Fibroblast of skin of back (primary cell): ENCODE measurements around the gene SMTNL2.

ENCODE experiments used
- DNase-seq: peaks from one replicate; pipeline ENCODE4 v3.0.0-alpha.2; 2013

The SMTNL2 gene

DNA sequence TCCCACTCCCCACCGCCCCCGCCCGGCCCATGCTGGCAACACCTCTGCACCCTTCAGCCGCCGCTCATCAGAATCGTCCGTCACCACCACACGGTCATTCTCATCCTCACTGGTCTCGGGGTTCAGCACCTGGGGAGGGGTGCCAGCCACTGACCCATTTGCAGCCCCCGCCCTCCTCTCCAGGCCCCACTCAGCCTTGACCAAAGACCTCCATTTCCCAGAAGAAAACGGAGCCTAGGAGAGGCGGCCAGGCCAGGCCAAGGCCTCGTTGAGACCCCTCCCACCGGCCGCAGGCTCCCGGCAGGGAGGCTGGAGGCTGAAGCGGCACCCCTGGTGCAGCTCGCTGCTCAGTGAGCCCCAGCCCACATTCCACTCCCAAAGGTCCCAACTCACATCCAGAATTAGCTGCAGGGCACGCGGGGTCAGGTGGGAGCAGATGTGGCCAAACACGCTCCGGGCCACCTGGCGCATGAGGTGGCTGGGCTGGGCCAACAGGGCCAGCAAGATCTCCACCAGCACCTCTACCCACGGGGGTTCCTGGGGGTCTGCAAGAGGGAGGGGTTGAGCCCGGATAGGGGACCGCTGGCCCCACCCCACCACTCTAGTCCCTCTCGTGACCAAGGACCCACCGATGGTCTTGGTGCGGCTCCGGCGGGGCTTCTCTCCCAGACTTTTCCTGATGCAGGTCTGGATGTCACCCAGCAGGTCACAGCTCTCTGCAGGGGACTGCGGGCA is 38.9 kb upstream of the SMTNL2 start:
- no peak for DNase-seq

DNA sequence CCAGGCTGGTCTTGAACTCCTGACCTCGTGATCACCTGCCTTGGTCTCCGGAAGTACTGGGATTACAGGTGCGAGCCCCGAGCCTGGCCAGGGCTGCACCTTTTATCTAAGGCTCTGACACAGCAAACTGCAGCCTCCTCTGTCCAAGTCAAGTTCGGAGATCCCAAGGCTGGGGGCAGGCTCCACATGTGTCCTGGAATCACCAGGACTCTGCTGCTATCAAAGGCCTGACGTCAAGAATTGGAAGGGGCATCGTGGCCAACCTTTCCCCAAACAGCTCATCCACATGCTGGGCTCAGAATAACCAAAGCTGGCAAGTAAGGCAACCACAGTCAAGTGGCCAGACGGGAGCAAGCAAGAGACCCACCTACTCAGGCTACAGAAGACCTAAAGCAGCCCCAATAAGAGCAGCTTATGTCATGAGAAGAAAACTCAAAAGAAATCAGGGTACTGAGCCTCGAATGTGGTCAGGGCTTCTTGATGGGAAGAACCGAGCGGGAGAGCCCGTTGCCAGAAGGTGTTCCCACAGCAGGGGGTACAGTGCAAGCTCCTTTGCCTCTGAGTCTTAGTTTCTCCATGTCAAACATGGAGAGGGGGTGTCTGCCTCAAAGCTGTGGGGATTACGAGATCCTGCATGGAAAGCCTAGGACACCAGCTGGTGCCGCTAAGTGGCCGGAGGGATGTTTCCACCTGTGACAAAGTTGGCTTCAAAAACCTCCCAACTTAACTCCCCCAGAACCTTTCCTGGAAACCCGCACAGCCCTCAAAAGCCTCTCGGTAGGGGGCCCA is 37.0 kb upstream of the SMTNL2 start:
- no peak for DNase-seq

DNA sequence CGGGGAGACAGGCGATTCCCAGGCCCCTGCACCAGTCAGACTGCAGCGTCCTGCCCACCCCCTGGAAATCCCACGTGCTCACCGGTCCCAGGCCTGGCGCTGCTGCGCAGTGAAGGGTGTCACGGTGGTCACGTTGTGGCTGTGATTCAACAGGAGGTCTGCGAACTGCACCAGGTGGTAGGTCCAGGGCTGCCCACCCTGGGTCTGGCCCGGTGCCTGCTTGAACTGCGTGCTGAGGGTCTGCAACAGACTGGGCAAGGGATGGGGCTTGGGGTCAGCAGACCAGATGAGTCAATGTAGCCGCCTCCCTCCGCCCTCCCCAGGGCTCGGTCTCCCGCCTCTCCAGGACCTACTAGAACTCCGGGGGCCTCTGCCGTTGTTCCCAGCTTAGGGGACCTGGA is 36.3 kb upstream of the SMTNL2 start:
- no peak for DNase-seq

DNA sequence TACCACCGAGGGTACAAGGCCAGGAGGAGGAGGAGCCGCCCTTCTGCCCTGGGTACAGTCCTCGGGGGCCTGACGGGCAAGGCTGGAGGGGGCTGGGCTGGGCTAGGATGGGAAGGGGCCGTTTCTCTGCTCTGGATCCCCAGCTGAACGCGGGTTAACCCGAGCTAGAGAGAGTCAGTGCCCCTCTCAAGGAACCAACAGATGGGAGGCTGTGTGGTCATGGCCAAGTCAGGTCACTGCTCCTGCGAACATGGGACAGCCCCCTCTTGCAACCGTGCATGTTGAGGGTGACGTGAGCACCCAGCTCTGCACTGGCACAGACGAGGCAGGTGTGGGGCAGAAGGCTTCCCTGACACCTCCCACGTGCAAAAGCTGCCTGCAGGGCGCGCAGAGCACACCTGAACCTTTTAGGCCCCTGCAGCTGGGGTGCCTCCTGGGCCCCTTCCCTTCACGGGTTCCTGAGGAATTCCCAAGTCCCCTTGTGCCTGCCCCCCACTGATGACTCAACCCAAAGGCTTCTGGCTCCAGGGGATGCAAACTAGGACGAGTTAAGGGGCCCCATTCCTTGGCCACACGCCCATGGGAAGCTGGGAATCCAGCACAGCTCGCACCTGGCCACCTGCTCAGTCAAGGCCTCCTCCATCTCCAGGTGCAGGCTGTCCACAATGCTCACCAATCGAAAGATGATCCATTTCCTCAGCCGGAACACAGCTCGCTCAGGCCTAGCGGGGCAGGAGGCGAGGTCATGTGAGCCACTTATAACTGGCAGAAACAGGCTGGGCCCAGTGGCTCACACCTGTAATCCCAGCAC is 35.4 kb upstream of the SMTNL2 start:
- no peak for DNase-seq

DNA sequence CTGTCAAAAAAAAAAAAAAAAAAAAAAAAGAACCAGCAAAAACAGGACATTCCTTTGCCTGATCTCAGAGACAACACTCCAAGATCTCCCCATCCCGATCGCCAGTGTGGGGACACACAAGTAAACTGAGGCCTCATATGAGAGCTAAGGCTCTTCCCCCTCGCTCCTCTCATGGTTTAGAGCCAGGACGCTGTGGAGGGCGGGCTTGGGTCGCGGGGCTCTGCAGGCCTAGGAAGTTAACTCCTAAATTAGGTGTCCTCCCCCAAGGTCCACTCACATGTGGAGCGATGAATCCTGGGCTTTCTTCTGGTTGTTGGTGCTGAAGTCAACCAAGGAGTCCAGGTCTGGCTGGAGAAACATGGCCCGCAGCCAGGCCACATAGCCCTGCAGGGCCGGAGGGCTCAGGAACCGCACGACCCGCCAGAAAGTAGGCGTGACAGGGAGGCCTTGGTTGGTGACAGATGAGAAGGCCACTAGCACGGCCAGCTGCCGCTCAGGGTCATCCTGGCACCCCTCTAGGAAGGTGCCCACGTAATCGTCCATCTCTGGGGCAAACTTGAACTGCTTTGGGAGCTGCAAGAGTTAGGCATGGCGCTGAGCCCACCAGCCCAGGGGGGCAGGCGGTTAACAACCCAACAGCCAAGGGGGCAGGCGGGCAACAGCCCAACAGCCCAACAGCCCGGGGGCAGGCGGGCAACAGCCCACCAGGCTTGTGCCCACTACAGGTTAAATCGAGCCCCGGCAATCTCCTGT is 34.4 kb upstream of the SMTNL2 start:
- no peak for DNase-seq

DNA sequence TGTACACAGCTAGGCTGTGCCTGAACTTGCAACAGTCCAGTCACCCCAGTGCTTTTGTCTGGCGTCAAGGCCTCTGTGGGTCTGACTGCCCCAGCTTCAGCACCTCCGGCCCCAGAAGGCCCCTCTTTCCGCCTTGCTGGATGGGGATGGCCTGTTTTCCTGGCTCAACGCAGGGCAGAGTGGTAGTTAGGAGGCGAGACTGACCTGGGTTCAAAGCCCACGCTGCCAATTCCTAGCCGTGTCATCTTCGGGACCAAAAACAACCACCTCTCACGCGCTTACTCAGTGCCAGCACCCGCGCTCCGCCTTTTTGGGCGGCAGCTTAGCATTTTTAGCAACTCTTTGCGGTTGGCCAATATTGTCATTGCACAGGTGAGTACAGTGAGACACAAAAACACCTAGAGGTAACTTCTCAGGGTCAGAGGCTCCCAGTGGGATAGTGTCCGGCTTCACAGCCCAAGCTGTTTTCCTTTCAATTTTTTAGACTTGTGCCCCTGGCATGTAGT is 33.7 kb upstream of the SMTNL2 start:
- no peak for DNase-seq

DNA sequence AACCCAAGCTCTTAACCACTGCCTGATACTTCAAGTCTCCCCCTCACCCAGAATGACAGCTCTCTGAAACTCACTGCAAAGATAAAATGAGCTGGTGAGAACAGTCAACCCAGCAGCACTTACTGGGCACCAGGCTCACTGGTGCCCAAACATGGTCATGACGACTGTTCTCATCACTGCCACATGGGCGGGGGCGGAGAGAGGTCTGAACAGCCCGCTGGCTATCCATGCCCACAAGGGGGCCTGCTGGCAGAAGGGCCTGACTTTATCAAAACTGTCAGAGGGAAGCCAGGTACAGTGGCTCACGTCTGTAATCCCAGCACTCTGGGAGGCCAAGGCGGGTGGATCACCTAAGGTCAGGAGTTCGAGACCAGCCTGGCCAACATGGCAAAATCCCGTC is 33.2 kb upstream of the SMTNL2 start:
- no peak for DNase-seq

DNA sequence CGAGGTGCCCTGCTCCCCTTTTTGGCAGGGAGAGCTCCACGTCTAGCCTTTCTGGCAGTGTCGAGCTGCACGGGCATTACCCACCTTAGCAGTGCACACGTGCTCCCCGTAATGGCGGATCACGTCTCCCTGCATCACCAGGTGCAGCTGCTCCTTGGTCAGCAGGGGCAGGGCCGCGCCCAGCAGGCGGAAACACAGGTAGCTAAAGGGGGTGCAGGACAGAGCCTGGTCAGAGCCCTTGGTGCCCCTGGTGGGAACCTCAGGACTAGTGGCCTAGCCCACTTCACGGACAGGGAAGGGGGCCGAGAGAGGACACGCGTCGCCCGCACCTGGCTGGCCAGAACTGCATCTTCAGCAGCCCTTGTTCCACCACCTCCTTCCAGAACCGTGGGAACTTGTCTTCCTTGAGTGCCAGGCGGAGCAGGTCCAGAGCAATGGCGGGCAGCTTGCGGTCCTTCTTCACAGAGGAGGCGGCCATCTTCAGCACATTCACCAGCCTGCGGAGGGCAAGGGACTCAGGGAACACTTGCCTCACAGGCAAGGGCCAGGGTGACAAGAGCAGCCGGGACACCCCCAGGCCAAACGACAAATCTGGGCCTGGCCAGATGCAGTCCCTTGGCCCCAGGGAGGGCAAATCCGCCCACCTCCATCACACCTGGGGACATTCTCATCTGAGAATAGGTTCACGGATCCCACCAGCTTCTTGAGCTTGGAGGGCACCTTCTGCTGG is 32.4 kb upstream of the SMTNL2 start:
- no peak for DNase-seq

DNA sequence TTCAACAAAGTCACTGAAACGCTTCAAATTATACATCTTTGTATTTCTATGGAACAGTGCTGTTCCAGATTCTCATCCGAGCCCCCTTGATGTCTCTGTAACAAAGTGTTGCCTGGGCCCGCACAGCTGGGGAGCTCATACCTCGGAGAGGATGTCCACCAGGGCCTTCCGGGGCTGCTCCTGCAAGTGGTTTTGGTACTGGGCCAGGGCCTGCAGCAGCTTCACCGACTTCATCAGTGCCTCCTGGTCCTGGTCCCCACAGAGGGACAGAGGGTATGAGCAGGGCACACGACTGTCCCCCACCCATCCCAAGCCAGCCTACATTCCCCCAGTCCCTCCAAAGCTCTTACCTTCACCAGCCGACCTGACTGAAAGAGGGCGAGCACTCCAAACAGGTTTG is 30.7 kb upstream of the SMTNL2 start:
- DNase-seq: no peak

DNA sequence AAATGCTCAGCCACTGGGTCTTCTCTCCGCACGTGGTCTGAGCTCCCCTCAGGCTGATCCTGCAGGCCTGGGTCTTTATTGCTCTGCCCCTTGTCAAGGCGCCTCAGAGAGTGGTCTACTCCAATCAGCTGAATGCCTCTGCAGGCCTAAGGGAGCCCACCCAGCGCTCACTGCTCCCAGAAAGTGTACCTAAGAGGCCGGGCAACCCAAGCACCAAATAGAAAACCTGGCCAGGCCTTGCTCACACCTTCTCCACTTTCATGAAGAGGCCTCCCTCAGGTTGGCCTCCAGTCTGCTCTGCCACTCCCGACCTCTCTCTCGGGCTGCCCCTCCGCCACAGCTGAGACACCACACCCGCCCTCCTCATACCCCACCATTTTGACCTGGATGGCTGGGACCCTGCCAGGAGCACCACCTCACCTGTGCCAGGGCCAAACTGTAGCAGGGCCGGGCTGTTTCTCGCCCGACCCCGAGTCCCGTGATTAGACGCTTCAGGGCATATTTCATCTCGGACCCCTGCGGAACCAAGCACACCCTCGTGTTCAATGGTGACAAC is 29.8 kb upstream of the SMTNL2 start:
- no peak for DNase-seq

DNA sequence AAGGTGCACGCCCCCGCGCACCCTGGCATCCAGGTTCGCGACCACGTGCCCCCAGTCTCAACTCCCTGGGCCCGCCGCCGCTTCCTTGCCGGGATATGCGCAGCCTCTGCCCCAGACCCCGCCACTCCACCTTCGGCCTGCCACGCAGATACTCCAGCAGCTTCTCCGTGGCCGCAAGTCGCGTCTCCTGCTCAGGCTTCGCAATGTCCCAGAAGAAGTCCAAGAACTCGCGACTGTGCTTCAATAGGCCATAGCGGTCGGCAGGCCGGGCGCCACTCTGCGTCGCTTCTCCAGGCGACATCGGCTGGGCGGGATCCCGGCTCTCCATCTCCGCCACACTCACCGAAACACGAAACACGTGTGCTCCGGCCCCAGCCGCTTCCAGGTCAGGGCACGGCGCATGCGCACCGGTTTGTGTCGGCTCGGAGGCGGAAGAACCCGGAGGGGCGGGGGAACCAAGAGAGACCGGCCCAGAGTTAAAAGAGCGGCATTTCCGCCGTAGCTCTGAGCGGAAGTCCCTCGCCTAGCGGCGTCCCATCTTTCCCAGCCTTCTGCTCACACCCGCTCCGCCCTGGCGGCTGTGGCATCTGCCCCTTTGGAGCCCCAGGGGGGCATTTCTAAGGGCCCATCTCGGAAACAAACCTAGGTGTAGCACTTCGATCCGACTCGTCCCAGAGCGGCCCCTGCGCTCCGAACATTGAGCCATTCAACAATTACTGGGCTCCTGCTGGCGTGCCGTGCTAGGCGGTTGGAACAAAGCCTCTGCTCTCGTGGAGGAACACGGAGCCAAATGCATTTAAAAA is 29.1 kb upstream of the SMTNL2 start, which contains the start of gene MYBBP1A:
Gene MYBBP1A (minus strand): TSS at position 388 of the 803 bp plus-strand sequence. CDS start 60 bp downstream, at position 328.
- peak; percentile 95 for DNase-seq

DNA sequence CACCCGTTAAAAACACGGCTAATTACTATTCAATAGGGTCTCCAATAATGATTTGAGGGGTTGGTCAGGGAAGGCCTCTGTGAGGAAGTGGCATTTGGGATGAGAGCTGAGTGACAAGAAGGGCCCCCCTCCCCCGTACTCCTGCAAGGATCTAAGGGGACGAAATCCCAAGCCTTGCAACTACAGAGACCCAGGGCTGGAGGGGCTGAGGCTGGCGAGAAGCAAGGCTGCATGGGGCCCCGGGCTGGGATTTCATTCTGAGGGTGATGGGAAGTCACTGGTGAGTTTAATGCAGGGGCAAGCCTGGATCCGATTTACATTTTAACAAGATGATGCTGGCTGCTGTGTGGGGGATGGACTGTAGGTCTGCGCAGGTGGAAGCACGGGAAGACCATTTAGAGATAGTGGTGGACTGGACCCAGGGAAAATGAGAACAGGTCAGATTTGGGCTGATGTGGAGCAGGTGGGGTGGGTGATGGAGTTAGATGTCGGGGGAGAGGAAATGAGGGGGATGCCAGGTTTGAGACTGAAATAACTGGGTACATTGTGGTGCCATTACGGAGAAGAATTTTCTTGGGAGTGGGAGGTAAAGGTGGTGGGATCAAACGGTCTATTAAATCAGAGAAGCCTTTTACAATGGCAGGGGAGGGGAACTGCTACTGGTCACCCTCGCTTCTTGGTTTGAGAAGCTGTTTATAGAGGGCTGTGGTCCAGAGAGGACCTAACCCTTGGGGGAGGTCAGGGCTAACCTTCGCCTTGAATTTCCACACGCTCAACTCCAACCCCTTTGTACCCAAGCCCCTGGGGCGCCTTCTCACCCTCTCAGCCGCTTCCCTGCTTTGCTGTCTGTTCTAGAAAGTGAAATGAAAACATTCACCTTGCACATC is 28.2 kb upstream of the SMTNL2 start:
- no peak for DNase-seq

DNA sequence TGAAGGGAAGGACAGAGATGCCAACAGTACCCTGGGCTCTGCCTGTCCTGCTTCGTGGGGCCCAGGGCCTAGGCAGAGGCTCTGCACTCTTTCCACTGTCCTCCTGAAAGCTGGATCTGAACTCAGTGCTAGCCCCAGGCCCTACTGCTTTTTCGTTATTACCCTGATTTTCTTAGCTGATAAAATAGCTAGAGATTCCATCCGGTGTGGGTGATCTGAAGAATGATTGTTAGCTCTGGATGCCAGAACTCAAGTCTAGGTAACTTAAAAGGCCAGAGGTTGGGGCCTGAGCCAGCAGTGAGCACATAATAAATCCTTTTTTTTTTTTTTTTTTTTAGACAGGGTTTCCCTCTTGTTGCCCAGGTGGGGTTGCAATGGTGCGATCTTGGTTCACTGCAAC is 27.3 kb upstream of the SMTNL2 start:
- DNase-seq: no peak

DNA sequence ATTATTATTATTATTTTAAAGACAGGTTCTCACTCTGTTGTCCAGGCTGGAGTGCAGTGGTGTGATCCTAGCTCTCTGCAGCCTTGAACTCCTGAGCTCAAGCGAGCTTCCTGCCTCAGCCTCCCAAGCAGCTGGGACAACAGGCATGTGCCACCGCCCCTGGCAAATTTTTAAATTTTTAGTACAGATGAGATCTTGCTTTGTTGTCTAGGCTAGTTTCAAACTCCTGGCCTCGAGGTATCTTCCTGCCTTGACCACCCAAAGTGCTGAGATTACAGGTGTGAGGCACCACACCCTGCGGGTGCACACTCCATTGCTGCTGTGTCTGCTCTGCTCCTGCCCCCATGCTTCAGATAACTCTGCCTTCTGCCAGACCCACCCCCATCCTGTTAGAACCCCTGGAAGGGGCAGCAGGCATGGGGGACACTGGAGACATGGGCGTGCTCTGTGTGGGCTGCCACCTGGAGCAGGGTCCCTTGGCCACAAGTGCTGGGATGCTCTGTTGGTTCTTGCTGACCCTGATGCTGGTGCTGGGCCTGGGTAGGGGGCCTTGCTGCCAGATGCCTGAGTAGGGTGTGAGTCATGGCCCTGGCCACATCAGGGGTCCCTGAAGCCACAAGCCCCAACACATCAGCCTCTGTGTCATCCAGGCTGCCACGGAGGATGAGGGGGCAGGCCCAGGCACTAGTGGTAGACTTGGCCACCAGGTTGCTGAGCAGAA is 26.5 kb upstream of the SMTNL2 start:
- DNase-seq: no peak

DNA sequence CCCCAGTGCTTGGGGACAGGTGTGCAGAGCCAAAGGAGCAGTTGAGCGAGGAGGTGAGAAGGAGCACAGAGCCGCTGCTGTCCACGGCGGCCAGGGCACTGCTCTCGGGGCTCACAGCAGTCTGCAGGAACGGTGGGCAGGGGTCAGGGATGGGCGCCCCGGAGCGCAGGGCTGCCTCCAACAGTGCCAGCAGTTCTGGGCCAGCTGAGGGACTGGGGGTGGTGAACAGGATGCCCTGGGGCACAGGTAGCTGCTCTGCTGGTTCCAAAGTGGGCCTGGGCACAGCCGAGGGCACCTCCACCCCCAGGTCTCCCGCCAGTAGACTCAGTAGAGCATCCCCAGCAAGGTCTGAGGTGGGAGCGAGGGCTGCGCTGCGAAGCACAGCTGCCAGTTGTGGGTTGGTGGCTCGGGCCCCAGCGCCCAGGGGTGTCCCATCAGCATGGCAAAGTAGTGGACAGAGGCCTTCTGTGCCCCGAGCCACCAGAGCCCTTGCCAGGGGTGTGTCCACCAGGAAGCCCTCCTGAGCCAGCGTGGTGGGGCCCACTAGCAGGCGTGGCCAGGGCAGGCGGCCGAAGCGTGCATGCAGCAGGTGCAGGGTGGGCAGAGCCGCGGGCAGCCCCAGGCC is 25.9 kb upstream of the SMTNL2 start:
- DNase-seq: no peak

DNA sequence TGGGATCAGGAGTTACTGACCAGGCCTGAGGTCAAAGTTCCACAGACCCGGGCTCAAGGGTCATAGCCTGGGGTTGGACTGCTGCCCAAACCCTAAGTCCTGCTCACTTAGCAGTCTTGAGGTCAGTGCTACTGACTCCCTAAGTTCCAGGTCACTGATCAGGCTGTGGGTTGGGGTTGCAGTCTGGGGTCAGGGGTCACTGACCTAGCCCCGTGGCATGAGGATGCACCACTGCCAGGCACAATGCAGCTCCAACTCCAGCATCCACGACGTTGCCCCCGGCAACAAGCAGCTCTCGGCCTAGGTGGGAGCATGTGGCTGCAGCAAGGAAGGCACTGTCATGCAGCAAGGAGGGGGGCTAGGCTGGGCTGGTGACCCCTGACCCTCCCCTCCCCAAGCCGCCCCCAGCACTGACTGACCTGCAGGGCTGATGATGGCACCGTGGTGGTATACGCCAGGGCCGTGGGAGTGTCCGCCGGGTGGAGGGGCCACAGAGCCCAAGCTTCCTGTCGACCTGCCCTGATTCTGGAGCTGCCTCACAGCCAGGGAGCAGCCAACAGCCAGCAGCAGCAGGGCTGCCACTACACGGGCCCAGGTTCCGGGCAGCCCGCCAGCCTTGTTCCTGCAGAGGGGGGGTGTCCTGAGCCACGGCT is 25.1 kb upstream of the SMTNL2 start:
- no peak for DNase-seq

DNA sequence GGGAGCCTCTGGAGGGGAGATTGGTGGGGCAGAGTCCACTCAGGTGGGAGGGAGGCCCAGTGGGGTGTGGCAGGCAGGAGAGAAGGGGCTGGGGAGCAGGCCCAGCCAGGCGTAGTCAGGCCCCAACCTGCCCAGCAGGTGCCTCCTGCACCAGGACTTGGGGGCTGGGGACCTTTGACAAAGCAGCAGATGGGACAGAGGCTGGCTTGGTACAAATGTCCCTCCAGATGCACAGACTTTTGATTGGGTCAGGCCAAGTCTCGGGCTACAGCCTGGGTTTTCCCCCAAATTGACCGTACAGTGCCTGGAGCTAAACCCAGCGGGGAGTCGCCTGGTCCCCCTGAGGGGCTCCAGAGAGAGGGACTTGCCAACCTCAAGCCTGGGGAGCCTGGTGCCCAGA is 24.4 kb upstream of the SMTNL2 start:
- no peak for DNase-seq

DNA sequence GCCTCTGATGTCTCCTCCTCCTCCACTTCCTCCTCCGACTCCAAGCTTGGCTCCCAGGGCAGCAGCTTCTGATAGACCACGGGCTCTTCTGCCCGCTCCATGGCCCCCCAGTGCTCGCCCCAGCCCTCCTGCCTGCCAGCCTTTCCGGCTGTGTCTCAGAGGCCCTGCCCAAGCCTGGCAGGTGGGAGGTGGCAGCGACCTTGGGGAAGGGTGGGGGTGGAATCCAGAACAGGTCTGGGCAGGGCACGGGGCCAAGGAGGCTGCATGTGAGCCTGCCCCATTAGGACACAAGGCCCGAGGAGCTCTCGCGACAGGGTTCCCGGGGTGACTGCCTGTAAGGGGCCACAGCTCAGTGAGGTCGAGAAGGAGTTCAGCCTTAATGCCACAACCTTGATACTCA is 23.9 kb upstream of the SMTNL2 start, which contains the start of gene GGT6:
Gene GGT6 (minus strand): TSS at position 157 of the 400 bp plus-strand sequence. CDS start 56 bp downstream, at position 101.
- no peak for DNase-seq
